GM10266 (cell line): ENCODE results near the gene RAMACL.

Experiments used
- DNase-seq: peaks from one replicate; pipeline ENCODE4 v3.0.0; 2012; ENCODE audit errors: extremely low spot score
- CTCF ChIP-seq: IDR thresholded peaks from 2 replicates; pipeline ENCODE4 v1.5.1; 2012; ENCODE audit warnings: mild to moderate bottlenecking, low read depth; ENCODE audit not compliant: control insufficient read depth, insufficient read depth; ENCODE audit errors: missing control alignments

Gene RAMACL

GRCh38 chr6:166601956-166602355, 15.5 kb upstream of the RAMACL start:
- DNase-seq = no peak
- TF ChIP-seq CTCF = no peak

- DNase-seq = no peak
Observed at GRCh38 chr6:166600931-166601330, 14.5 kb upstream of the RAMACL start.

GRCh38 chr6:166599205-166599604, 12.7 kb upstream of the RAMACL start:
- no peak for DNase-seq
- no peak for TF ChIP-seq CTCF

More at GRCh38 chr6:166600931-166601330, 14.5 kb upstream of the RAMACL start:
- no peak for TF ChIP-seq CTCF

- no peak for DNase-seq
Observed at GRCh38 chr6:166598441-166599138, 12.1 kb upstream of the RAMACL start.

GRCh38 chr6:166597711-166598440, 11.4 kb upstream of the RAMACL start:
- no peak for TF ChIP-seq CTCF
- no peak for DNase-seq

More at GRCh38 chr6:166598441-166599138, 12.1 kb upstream of the RAMACL start:
- no peak for TF ChIP-seq CTCF

- no peak for DNase-seq
- no peak for TF ChIP-seq CTCF
Observed at GRCh38 chr6:166596776-166597507, 10.5 kb upstream of the RAMACL start.
